ENCODE data around the gene GTF3C6. TPM values are rescaled to one million over a fixed set of nuclear protein-coding genes. Genes with fewer than 3 reads are reported as not detected.
"Not testable (repeated sequence)": the region's sequence is repeated elsewhere in the genome, so short reads cannot be mapped to it uniquely, and the experiment has no call there.

Gene GTF3C6
- total RNA-seq, 2 experiments from 2014 or later = 139 to 140 TPM

- ChIA-PET CTCF (interaction anchor here (0.8 to 0.9 kb wide), 2 partner anchors 11 to 14 kb away, joined by 3 read pairs; no protein-coding TSS in a partner anchor), POLR2A (interaction anchor here (1.2 kb wide), 1 partner anchor 16 kb away, joined by 5 read pairs; the partner anchor contains the start of gene RPF2)
These were observed 7.2 kb downstream of the GTF3C6 start for GRCh38 chr6:110965629-110966229.

DNA sequence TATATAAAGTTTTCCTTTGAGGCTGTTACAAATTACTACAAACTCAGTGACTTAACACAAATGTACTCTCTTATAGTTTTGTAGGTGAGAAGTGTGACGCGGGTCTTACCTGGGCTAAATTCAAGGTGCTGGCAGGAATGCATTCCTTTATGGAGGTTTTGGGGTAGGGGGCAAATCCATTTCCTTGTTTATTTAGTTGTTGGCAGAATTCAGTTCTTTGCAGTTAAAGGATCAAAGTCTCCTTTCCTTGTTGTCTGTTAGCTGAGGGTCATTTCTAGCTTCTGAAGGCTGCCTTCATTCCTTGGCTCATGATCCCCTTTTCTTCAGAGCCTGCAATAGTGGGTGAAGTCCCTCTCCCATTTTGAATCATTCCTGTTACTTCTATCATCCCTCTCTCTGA, 10.2 kb downstream of the GTF3C6 start:
- CTCF ChIA-PET, POLR2A ChIA-PET: not testable (repeated sequence)

GRCh38 chr6:110971468-110971867, 13.0 kb downstream of the GTF3C6 start:
- ChIA-PET POLR2A (no interaction called here), CTCF (no interaction called here)

DNA sequence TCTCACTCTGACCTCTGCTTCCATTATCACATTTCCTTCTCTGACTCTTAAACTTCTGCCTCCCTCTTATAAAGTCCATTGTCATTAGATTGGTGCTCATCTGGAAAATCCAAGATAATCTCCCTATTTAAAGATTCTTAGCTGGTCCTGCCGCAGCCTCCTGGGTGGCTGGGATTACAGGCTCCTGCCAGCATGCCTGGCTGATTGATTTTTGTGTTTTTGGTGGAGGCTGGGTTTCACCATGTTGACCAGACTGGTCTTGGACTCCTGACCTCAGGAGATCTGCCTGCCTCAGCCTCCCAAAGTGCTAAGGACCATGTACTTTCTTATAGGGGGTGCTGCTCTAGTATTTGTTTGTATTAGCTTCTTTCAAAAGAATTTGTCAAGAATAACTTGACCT, 18.1 kb downstream of the GTF3C6 start:
- CTCF ChIA-PET = no interaction called here
- POLR2A ChIA-PET = no interaction called here

DNA sequence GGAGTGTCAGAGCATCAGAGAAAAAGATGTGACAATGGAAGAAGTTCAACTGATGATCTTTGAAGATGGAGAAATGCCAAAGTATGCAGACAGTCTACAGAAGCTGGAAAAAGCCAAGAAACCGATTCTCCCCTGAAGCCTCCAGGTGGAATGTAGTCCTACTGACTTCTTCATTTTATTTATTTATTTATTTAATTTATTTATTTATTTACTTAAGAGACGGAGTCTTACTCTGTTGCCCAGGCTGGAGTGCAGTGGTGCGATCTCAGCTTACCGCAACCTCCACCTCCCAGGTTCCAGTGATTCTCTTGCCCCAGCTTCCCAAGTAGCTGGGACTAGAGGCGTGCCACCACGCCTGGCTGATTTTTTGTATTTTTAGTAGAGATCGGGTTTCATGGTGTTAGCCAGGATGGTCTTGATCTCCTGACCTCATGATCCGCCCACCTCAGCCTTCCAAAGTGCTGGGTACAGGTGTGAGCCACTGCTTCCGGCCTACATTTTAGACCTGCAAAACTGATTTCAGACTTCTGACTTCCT, 21.1 kb downstream of the GTF3C6 start:
- ChIA-PET POLR2A (interaction anchor here (0.9 kb wide), 1 partner anchor 21 kb away, joined by 3 read pairs; the partner anchor contains the start of gene GTF3C6), CTCF (no interaction called here)

DNA sequence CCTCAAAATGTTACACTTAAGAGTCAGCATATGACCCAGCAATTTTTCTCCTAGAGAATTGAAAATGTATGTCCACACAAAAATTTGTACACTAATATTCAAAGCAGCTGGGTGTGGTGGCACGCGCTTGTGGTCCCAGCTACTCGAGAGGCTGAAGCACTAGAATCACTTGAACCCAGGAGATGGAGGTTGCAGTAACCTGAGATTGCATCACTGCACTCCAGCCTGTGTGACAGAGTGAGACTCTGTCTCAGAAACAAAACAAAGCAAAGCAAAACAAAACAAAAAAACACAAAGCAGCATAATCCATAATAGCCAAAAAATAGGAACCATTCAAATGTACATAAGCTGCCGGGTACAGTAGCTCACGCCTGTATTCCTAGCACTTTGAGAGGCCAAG, 21.7 kb downstream of the GTF3C6 start:
- CTCF ChIA-PET = no interaction called here
- POLR2A ChIA-PET = interaction anchor here (0.9 kb wide), 1 partner anchor 22 kb away, joined by 3 read pairs; the partner anchor contains the start of gene GTF3C6

- ChIA-PET CTCF (no interaction called here), POLR2A (interaction anchor here (0.9 kb wide), 1 partner anchor 22 kb away, joined by 3 read pairs; the partner anchor contains the start of gene GTF3C6)
These were observed 22.1 kb downstream of the GTF3C6 start for GRCh38 chr6:110980648-110981047.

- POLR2A ChIA-PET = interaction anchor here (0.6 to 2.3 kb wide), 8 partner anchors 16 to 807 kb away, joined by 3 to 14 read pairs (median 5); partner anchors contain the start of genes CDK19 and GTF3C6
- CTCF ChIA-PET = interaction anchor here (1.6 to 1.9 kb wide), 2 partner anchors 32 to 298 kb away, joined by 3 to 4 read pairs; no protein-coding TSS in a partner anchor
These were observed 22.7 kb downstream of the GTF3C6 start for GRCh38 chr6:110981202-110981600.

- CTCF ChIA-PET = no interaction called here
- POLR2A ChIA-PET = interaction anchor here (0.6 kb wide), 1 partner anchor 323 kb away, joined by 4 read pairs; no protein-coding TSS in a partner anchor
These were observed 32.5 kb downstream of the GTF3C6 start for GRCh38 chr6:110990840-110991576.

DNA sequence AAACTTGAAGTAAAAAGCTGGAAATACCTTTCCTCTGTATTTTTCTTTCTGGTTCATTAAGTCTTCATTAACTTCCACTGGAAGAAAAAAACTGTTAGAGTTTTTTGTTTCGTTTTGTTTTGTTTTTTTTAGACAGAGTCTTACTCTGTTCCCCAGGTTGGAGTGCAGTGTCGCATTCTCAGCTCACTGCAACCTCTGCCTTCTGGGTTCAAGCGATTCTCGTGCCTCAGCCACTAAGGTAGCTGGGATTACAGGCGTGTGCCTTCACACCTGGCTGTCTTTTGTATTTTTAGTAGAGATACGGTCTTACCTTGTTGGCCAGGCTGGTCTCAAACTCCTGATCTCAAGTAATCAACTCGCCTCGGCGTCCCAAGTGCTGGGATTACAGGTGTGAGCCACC, 38.2 kb downstream of the GTF3C6 start:
- ChIA-PET POLR2A (no interaction called here), CTCF (no interaction called here)

DNA sequence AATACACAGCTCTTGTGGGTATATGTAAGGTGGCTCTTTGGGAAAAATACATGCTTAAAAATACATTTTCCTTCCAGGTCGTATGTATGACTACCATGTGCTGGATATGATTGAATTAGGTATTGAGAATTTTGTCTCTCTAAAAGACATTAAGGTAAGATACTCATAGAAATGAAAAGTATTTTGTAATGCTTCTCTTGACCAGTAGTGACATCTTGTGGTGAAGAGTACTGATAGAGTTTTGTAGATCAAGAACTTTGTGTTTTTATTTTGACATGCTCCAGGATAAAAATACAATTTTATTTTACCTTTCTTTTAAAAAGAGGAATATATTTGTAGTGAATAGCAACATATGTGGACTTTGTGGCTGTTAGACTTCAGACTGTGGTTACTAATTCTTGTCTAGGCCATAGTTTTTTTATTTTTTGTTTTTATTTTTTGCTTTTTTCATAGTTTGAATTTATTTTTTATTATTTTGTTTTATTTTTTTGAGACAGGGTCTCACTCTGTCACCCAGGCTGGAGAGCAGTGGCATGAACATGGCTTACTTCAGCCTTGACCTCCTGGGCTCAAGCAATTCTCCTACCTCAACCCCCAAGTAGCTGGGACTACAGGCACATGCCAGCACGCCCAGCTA, 41.2 kb downstream of the GTF3C6 start:
- ChIA-PET POLR2A (no interaction called here), CTCF (no interaction called here)

DNA sequence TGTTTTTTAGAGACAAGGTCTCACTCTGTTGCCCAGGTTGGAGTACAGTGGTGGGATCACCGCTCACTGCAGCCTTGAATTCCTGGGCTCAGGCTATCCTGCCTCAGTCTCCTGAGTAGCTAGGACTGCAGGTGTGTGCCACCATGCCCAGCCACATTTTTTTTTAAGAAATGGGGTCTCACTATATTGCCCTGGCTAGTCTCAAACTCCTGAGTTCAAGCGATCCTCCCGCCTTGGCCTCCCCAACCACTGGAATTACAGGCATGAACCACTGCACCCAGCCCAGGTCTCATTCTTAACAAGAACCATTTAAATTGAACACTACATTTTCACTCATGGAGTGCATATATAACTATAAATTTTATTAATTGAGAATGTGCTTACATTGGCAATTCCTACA, 43.8 kb downstream of the GTF3C6 start:
- ChIA-PET POLR2A (no interaction called here), CTCF (no interaction called here)

- CTCF ChIA-PET = interaction anchor here (0.7 to 1.3 kb wide), 6 partner anchors 10 to 198 kb away, joined by 3 read pairs; no protein-coding TSS in a partner anchor
- POLR2A ChIA-PET = no interaction called here
These were observed 53.0 kb downstream of the GTF3C6 start for GRCh38 chr6:111011360-111012142.

DNA sequence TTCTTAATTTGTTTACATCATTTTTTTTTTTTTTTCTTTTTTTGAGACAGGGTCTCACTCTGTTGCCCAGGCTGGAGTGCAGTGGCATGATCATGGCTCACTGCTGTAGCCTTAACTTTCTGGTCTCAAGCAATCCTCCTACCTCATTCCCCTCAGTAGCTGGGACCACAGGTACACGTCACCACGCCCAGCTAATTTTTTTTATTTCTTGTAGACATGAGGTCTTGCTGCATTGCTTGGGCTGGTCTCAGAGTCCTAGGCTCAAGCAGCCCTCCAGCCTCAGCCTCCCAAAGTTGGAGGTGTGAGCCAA, 53.6 kb downstream of the GTF3C6 start:
- ChIA-PET POLR2A (no interaction called here), CTCF (interaction anchor here (0.9 kb wide), 1 partner anchor 9 kb away, joined by 3 read pairs; no protein-coding TSS in a partner anchor)

DNA sequence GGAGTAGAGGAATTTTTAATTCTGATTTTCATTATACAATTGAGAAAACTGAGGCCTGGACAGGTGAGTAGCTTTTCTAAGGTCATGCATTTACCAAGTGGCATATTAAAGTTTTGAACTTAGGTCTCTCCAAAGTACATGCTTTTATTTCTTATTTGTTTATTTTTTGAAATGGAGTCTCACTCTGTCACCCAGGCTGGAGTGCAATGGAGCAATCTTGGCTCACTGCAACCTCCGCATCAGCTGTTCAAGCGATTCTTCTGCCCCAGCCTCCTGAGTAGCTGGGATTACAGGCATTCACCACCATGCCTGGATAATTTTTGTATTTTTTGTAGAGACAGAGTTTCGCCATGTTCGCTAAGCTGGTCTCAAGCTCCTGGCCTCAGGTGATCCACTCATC, 54.0 kb downstream of the GTF3C6 start:
- CTCF ChIA-PET = interaction anchor here (0.9 kb wide), 1 partner anchor 9 kb away, joined by 3 read pairs; no protein-coding TSS in a partner anchor
- POLR2A ChIA-PET = not testable (repeated sequence)

DNA sequence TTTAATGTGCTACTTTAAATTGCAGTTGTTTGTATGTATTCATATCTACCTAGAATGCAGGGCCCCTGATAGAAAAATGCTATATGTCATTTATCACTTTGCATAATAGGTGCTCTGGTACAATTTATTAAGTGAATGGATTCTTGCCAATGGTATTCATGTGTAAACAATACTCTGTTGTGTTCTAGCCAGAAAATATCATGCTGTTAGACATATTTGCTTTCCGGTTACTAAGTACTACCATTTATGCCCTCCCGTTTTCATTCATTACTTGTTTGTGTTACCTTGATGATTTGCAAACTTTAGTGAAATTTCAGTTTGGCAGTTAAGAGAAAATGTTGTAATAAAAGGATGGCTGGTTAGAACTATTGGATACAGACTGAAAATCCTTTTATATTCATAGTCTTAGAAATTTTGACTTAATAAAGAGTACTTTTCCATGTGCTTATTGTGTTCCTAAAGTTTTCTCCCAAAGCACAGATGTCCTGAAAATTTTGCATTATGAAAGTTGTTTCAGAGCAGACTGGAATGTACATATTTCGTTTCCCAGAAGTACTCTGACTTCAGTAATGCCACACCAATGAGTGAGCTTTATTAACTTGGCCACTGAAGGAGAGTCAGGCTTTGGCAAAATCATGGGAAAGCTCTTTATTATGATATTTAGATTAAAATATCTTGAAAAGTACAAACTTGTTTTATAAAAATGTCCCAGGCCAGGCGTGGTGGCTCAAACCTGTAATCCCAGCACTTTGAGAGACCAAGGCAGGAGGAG, 54.8 kb downstream of the GTF3C6 start:
- POLR2A ChIA-PET = no interaction called here

DNA sequence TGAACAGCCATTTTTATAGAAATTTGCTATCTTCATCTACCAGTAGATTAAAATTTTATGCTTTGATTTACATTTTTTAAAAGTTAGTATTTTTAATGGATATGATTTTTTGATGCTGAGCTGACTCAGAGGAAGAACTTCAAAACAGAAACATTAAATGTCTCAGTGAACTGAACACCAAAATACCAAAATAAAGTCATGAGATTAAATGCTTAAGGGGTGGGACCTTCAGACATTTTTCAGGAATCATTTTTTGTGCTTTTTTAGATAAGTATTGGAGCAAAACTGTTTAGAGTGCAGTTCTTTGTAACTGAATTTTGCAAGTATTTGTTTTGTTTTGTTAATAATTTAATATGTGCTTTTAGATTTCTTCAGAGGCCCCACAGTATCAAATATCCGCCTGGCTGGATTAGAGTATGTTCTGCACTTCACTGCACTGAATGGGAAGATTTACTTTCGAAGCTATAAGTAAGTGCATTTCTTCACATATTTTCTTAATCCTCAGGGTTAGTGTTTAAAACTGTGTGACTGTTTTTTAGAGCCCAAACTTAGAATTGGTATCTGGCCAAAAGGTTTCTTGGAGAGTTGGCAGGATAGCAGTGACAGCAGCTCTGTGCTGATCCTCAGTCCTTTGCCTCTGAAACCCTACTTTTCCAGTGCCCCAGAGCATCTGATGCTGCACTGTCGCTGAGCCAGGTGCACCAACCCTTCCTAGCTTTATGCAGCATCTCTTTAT, 57.1 kb downstream of the GTF3C6 start:
- CTCF ChIA-PET = no interaction called here
- POLR2A ChIA-PET = no interaction called here

More for the DNA sequence above, 54.8 kb downstream of the GTF3C6 start:
- CTCF ChIA-PET = no interaction called here

GRCh38 chr6:111017241-111017640, 58.7 kb downstream of the GTF3C6 start:
- CTCF ChIA-PET, POLR2A ChIA-PET: not testable (repeated sequence)
